ENCODE measurements around the gene CAPN10.
A peak's percentile ranks its signal among the peaks of the same experiment; 100 is the strongest.

CAPN10 gene

DNA sequence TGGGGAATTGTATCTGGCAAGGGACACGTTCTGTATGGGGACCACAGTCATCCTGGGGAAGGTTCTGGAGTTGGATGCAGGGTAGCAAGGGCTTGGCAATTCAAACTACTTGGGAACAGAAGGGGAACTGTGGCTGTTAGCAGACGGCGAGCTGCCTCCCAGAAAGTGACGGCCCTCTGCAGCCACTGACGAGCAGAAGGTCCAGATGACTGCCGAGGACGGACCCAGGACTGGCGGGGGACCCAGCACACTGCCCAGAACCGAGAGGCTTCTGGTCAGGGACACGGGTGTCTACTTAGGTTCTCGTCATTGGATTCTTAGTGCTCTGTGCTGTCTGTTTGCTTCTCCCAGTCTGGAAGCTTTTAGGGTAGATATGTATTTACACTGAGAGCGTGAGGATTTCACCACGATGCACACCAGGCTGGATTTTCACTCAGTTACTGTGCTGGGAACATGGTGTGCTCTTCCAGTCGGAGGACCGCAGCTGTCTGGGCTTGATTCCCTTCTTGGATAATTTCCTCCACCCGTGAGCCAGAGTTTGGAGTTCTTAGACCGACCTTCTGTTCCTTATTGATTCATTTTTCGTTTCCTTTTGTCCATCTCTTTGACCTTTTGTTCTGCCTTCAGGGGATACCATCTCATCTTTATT, 52.1 kb downstream of the CAPN10 start:
- no peak for DNase-seq

GRCh38 chr2:240639566-240639965, 53.0 kb downstream of the CAPN10 start:
- DNase-seq, result no peak

DNA sequence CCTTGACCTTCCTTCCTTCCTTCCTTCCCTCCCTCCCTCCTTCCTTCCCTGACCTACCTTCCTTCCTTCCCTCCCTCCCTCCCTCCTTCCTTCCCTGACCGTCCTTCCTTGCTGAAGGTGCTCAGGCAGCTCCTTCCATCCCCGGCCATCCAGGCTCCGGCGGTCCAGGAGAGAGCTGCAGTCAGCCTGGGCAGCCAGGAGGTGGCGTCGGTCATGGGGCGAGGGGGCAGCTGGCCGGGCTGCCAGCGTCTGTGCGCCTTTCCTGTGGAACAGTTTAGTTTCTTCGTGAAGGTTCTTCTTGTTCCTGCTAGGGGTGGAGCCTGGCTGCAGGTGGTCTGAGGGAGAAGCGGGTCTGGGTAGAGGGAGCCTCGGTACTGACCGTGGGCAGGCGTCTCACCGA, 54.4 kb downstream of the CAPN10 start:
- no peak for DNase-seq

GRCh38 chr2:240642061-240642805, 55.7 kb downstream of the CAPN10 start:
- peak in 1 of 5 experiments; percentile 6 for DNase-seq

DNA sequence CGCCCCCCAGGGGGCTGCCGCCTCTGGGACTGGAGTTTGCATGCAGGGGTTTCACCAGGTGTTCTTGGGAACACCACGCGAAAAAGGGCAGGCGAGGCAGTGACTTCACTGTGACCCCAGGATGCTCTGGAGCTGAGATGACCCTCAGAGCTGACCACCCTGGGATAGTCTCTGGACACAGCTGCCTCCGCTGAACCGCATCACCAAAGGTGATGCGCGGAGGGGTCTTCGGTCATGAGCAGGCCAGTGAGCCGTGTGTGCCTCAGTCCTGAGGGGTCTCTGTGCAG, 56.2 kb downstream of the CAPN10 start:
- no peak for DNase-seq

- peak in 1 of 5 experiments; percentile 6 for DNase-seq
Observed at GRCh38 chr2:240643093-240643810, 56.7 kb downstream of the CAPN10 start.

DNA sequence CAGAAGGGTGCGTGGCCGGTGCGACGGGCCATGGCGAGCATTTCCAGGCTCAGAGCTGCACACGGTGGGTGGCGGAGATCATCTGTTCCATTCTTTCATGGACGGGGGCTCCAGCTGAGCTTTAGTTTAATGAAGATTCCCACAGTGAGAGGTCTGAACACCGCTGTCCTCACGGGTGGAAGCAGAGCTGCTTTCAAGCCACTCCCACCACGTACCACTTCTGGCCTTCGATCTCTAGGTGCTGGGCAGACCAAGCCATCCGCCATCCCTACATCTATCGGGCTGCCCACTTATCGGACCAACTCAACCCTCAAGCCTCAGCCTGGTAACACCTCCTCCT, 57.2 kb downstream of the CAPN10 start:
- no peak for DNase-seq

- peak in 1 of 5 experiments; percentile 6 for DNase-seq
Observed at GRCh38 chr2:240644171-240644651, 57.7 kb downstream of the CAPN10 start.

- peak in 1 of 5 experiments; percentile 5 for DNase-seq
Observed at GRCh38 chr2:240644859-240645301, 58.3 kb downstream of the CAPN10 start.

DNA sequence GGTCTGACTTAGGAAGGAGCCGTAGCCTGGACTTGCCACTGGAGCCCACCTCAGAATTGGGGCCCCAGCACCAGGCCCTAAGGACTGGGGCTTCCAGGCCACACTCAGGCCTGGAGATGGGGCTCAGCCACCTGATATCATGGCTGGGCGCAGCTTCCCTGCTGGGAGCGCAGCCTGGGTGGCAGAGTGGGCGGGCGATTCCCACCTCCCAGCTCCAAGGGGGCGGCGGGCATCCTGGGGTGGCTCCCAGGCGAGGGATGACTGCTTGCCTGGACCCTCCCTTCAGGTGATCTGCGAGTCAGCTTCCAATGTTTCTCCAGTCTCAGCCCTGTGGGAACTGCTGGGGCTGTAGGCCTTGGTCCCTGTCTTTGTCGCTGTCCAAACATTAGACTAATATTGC, 58.8 kb downstream of the CAPN10 start:
- no peak for DNase-seq

- DNase-seq, result no peak
Observed at GRCh38 chr2:240645801-240646175, 59.3 kb downstream of the CAPN10 start.

DNA sequence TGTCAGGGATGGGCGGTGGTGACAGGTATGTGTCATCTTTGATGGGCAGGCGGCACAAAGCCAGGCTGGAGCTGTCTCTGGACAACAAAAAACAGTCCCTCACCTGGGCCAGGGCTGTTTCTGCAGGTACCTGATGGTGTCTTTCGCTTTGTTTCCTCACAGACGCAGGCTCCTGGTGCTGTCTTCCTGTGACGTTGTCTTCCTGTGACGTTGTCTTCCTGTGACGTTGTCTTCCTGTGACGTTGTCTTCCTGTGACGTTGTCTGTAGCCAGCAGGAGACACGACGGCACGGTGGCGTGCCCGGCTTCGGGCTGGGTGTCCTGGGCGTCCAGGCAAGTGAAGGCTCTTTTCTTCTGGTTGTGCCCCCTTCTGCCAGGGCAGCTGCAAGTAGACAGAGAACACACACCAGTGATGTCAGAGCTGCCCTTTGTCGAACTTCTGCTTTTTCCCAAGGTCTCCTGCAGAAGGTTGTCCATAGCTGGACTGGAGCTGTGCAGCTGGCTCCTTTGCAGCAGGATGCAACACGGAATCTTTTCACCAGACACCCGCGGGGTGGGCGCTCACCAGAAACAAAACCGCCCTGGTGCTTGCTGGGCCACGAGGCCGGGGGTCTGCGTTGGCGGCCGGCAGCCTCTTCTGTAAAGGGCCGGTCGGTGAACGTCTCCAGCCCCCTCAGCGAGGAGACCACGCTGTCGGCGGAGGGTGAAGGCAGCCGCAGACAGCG, 59.8 kb downstream of the CAPN10 start:
- peak in 3 of 5 experiments; percentile 4 to 66 (median 59) for DNase-seq

DNA sequence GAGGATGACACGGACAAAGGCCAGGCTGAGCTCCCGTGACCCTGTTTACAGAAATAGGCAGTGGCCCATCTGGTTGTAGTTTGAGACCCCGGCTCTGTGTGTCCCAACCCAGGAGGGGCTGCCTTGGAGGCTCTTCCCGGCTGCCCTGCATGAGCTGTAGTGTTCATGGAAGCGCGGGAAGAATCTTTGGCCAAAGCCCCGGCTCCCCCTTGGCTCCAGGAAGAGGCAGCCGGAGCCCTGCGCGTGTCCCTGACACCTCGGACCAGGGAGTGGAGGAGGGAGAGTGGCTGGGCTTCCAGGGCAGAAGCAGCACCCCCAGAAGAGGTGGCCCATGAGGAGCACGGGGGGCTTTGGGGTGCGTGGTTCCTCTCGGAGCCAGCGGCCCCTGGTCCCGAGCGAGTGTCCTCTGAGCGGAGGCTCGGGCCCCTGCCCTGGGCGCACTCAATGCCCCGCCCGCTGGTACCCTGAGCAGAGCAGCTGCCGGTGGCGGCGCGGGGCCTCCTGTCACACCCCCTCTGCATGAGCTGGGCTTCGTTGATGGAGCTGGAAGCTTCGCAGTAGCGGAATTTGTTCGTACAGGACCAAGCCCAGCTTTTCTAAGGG, 60.5 kb downstream of the CAPN10 start:
- DNase-seq, result no peak

GRCh38 chr2:240647503-240648154, 61.1 kb downstream of the CAPN10 start:
- DNase-seq, result no peak

GRCh38 chr2:240648155-240648649, 61.7 kb downstream of the CAPN10 start:
- DNase-seq, result no peak
